Esophagus muscularis mucosa (tissue), 4 donors: ENCODE measurements around the gene HID1.

Experiments used
- CTCF ChIP-seq, 3 experiments: fragments of 200-600 bp in 2 of 3; fragments of 450-650 bp in 1 of 3; sonication (generic) in 2 of 3; IDR thresholded peaks; one replicate each; pipeline ENCODE4 v1.5.1; 2017 to 2019; ENCODE audit warnings: antibody characterized with exemption in 3 of 3, mild to moderate bottlenecking in 2 of 3, moderate library complexity in 1 of 3
- EP300 ChIP-seq: sonication (generic); formaldehyde crosslinking; IDR thresholded peaks from one replicate; pipeline ENCODE4 v1.6.1; 2017; ENCODE audit warnings: antibody characterized with exemption
- POLR2A ChIP-seq: fragments of 450-650 bp; IDR thresholded peaks from one replicate; pipeline ENCODE4 v1.6.1; 2017; ENCODE audit warnings: antibody characterized with exemption, moderate library complexity, mild to moderate bottlenecking, low read depth
- POLR2AphosphoS5 ChIP-seq, 2 donors: sonication (generic); formaldehyde crosslinking; IDR thresholded peaks; one replicate each; pipeline ENCODE4 v1.6.1; 2017; ENCODE audit warnings: antibody characterized with exemption in 2 of 2

GRCh38 chr17:74938194-74938950 lies 34.2 kb downstream of the HID1 start:
- TF ChIP-seq CTCF (IDR thresholded peaks at IDR 0.05), result no peak
- no peak for TF ChIP-seq POLR2A
- no peak for TF ChIP-seq POLR2AphosphoS5 (IDR thresholded peaks at IDR 0.05)
- no peak for TF ChIP-seq EP300
